Adrenal gland (tissue), 5 donors: ENCODE measurements around the gene PPP4R3B.
A peak's percentile ranks its signal among the peaks of the same experiment; 100 is the strongest.

Experiments used
- POLR2A ChIP-seq, 2 donors: fragments of 450-650 bp; IDR thresholded peaks; one replicate each; pipeline ENCODE4 v1.6.1; 2017; ENCODE audit warnings: antibody characterized with exemption in 2 of 2, mild to moderate bottlenecking in 2 of 2, moderate library complexity in 1 of 2
- TF ChIP-seq, protein P1 (sequence below), 6 experiments: fragments of 450-650 bp in 4 of 6; fragments of 200-600 bp in 2 of 6; sonication (generic) in 1 of 6; IDR thresholded peaks; 1 replicate in 5 of 6; 2 replicates in 1 of 6; pipeline versions ENCODE4 v1.5.1 to v1.8.0; 2016 to 2021; ENCODE audit warnings: antibody characterized with exemption in 6 of 6, mild to moderate bottlenecking in 2 of 6, moderate library complexity in 1 of 6
- donor health status: DM: no; HTN: no; CAD: no.

GRCh38 chr2:55518841-55519165 lies 98.6 kb downstream of the PPP4R3B start:
- no peak for TF ChIP-seq POLR2A (IDR thresholded peaks at IDR 0.05)
- TF ChIP-seq, protein P1, sequence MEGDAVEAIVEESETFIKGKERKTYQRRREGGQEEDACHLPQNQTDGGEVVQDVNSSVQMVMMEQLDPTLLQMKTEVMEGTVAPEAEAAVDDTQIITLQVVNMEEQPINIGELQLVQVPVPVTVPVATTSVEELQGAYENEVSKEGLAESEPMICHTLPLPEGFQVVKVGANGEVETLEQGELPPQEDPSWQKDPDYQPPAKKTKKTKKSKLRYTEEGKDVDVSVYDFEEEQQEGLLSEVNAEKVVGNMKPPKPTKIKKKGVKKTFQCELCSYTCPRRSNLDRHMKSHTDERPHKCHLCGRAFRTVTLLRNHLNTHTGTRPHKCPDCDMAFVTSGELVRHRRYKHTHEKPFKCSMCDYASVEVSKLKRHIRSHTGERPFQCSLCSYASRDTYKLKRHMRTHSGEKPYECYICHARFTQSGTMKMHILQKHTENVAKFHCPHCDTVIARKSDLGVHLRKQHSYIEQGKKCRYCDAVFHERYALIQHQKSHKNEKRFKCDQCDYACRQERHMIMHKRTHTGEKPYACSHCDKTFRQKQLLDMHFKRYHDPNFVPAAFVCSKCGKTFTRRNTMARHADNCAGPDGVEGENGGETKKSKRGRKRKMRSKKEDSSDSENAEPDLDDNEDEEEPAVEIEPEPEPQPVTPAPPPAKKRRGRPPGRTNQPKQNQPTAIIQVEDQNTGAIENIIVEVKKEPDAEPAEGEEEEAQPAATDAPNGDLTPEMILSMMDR (IDR thresholded peaks at IDR 0.05) = peak in 1 of 6 experiments; percentile 11
